ENCODE results near the gene SYCN. TPM values are rescaled to one million over a fixed set of nuclear protein-coding genes. Genes with fewer than 3 reads are reported as not detected.

The SYCN gene
- total and polyA plus RNA-seq, 12 donors, result 0.55 TPM; not detected in 11

DNA sequence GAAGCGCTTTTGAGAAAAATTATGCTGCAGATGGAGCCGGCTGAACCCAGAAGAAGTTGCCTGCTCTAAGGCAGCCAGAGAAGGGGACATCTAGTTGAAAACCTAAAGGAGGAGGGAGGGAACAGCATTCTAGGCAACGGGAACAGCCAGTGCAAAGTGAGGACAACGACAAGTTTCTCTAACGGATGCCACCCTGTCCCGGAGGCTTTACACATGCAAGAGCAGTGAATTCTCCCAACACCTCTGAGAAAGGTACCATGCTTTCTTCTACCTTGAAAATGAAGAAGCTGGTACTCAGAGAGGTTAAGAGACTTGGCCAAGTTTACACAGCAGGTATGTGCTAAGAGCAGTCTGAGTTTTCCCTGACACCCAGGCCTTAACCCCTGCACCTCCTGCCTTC, 34.9 kb upstream of the SYCN start:
- 88 to 92% methylated on average over 6 of the region's 6 CpGs for WGBS, 2 donors
- ATAC-seq, result no peak
- Histone ChIP-seq H3K9me3 (no peaks in the 10 kb centered on the region), H3K27me3 (peaks cover 0 to 57% (median 48%) of the 10 kb centered on the region in 7 donors), H3K27ac (no peak overlapping the region), H3K4me1 (no peaks in the 10 kb centered on the region), H3K36me3 (no peaks in the 10 kb centered on the region), H3K4me3 (no peak overlapping the region)
- intact Hi-C loops (cut with DNase I), result no loop called here
- no peak for DNase-seq
- TF ChIP-seq, protein P1, sequence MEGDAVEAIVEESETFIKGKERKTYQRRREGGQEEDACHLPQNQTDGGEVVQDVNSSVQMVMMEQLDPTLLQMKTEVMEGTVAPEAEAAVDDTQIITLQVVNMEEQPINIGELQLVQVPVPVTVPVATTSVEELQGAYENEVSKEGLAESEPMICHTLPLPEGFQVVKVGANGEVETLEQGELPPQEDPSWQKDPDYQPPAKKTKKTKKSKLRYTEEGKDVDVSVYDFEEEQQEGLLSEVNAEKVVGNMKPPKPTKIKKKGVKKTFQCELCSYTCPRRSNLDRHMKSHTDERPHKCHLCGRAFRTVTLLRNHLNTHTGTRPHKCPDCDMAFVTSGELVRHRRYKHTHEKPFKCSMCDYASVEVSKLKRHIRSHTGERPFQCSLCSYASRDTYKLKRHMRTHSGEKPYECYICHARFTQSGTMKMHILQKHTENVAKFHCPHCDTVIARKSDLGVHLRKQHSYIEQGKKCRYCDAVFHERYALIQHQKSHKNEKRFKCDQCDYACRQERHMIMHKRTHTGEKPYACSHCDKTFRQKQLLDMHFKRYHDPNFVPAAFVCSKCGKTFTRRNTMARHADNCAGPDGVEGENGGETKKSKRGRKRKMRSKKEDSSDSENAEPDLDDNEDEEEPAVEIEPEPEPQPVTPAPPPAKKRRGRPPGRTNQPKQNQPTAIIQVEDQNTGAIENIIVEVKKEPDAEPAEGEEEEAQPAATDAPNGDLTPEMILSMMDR (IDR thresholded peaks at IDR 0.05), result no peak

DNA sequence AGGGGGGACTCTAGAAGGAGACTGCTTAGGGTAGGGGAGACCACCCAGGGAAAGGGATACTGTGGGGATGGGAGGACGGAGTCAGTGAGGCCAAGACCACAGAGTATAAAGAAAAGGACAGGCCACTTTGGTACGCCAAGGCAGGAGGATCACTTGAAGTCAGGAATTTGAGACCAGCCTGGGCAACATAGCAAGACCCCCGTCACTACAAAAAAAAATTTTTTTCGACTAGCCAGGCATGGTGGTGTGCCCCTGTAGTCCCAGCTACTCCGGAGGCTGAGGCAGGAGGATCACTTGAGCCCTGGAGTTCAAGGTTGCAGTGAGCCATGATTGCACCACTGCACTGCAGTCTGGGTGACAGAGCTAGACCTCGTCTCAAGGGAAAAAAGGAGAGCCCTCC, 34.1 kb upstream of the SYCN start:
- no peaks in the 10 kb centered on the region for H3K36me3 ChIP-seq
- DNase-seq, result no peak
- intact Hi-C loops (cut with DNase I), result no loop called here
- H3K27me3 ChIP-seq, result peaks cover 0 to 57% (median 40%) of the 10 kb centered on the region in 7 donors
- TF ChIP-seq, protein P1 (IDR thresholded peaks at IDR 0.05), result no peak
- H3K4me1 ChIP-seq, result no peaks in the 10 kb centered on the region
- H3K27ac ChIP-seq, result no peak overlapping the region
- H3K4me3 ChIP-seq, result no peak overlapping the region
- WGBS, 2 donors, result 79 to 85% methylated on average over 6 of the region's 6 CpGs
- ATAC-seq, result no peak
- H3K9me3 ChIP-seq, result no peaks in the 10 kb centered on the region

DNA sequence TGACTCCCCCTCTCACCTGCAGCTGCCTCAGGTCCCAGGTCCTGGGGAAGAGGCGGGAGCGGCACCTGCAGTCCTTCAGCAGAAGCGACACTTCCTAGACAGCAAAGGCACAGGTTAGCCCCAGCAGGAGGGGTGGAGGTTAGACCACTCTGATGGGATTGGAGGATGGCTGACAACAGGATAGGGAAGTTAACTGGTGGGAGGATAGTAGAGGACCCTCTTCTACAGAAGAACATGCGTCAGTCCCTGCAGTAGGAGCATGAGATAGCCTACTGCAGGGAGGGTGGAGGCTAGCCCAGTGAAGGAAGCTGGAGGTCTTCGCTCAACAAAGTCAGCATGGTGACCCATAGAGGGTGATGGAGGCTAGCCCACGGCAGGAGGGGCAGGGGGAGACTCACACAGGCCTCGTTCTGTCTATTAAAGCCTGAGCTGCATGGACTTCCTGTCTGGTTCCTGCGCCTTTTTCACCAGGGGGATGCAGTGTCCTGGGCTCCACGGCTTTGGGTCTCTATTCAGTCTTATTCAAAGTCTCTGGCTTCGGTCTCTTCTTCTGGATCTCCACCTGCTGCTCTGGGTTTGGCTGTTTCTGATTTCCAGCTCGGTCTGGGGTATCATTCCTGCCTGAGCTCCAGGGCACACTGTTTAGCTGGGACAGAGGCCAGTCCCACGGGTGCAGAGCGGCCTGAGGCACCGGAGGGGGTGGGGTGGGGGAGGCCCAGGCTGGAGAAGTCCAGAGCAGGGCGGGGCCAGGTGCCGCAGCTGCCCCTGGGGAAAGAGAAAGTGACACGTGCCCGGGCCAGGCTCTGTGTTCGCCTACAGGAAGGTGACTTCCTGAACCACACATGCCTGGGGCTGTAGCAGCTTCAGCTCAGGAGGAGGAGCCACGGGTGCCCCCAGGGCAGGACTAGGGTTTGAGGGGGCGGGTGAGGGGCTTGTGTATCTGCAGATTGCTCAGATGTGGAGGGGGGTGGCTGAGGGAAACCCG, 33.4 kb upstream of the SYCN start:
- peaks cover 0 to 61% (median 38%) of the 10 kb centered on the region in 7 donors for H3K27me3 ChIP-seq
- no peaks in the 10 kb centered on the region for H3K4me1 ChIP-seq
- ATAC-seq (no peak), DNase-seq (no peak)
- 38 to 43% methylated on average over 22 of the region's 22 CpGs for WGBS, 2 donors
- no peak overlapping the region for H3K4me3 ChIP-seq
- H3K36me3 ChIP-seq, result no peaks in the 10 kb centered on the region
- no peak overlapping the region for H3K27ac ChIP-seq
- no peaks in the 10 kb centered on the region for H3K9me3 ChIP-seq
- intact Hi-C loops (cut with DNase I), result no loop called here
- TF ChIP-seq, protein P1 (IDR thresholded peaks at IDR 0.05), result no peak

DNA sequence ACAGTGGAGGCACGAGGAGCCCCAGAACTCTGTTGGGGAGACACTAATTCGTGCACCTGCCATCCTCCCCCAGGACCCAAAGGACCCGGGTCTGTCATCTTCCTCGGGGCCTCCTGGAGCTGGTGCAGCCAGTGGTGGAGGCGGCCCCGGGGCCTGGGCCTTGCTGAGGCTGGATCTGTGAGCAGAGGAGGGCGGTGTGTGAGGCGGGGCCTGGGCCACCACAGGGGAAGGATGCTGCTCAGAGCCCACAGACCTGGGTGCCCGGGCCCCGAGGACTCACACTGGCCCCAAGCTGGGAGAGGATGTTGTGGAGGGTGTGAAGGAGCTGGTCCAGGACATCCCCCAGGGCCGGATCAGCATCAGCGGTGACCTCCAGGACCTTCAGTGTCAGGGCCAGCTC, 32.5 kb upstream of the SYCN start:
- no peaks in the 10 kb centered on the region for H3K9me3 ChIP-seq
- H3K4me3 ChIP-seq, result no peak overlapping the region
- no peaks in the 10 kb centered on the region for H3K36me3 ChIP-seq
- DNase-seq (no peak), ATAC-seq (no peak)
- no peak overlapping the region for H3K27ac ChIP-seq
- intact Hi-C loops (cut with DNase I), result no loop called here
- no peaks in the 10 kb centered on the region for H3K4me1 ChIP-seq
- 62 to 71% methylated on average over 12 of the region's 12 CpGs for WGBS, 2 donors
- H3K27me3 ChIP-seq, result peaks cover 0 to 61% (median 38%) of the 10 kb centered on the region in 7 donors
- TF ChIP-seq, protein P1 (IDR thresholded peaks at IDR 0.05), result no peak
